Measurements from ENCODE around the gene HOXC5.
A peak's percentile ranks its signal among the peaks of the same experiment; 100 is the strongest.

HOXC5 gene

GRCh38 chr12:54033106-54033979, 493 bp downstream of the HOXC5 start:
- Histone ChIP-seq H3K9me2 (replicated peaks; ENCODE audit: insufficient read depth, low read length) (no peaks in the 10 kb centered on the region), H2AFZ (ENCODE audit: low read length) (no peak overlapping the region), H3K27me3 (replicated peaks; ENCODE audit: insufficient read depth, low read length) (peaks cover 96% of the 10 kb centered on the region), H3F3A (ENCODE audit: insufficient read depth, low read length) (no peaks in the 10 kb centered on the region), H4K20me1 (ENCODE audit: insufficient read depth, low read length) (no peaks in the 10 kb centered on the region), H3K9ac (ENCODE audit: low read length) (no peak overlapping the region), H3K9me3 (replicated peaks; ENCODE audit: insufficient read depth, low read length) (no peaks in the 10 kb centered on the region), H3K27ac (ENCODE audit: low read length) (no peak overlapping the region), H3K4me2 (ENCODE audit: low read depth, low read length) (peak overlapping the region; percentile 33; the same call in 1 of the 2 replicates), H3K36me3 (replicated peaks; ENCODE audit: insufficient read depth, low read length) (no peaks in the 10 kb centered on the region), H3K79me2 (ENCODE audit: low read length) (no peaks in the 10 kb centered on the region), H3K4me1 (ENCODE audit: low read length) (no peaks in the 10 kb centered on the region), H3K4me3 (ENCODE audit: low read length) (no peak overlapping the region)
- TF ChIP-seq EZH2 (optimal IDR thresholded peaks at IDR 0.05; ENCODE audit: low read depth, low read length) (peak; percentile 30), EZH2phosphoT487 (IDR thresholded peaks at IDR 0.05; ENCODE audit: low read length) (no peak; the same call in 1 of the 2 replicates)
- TF ChIP-seq, protein P1, sequence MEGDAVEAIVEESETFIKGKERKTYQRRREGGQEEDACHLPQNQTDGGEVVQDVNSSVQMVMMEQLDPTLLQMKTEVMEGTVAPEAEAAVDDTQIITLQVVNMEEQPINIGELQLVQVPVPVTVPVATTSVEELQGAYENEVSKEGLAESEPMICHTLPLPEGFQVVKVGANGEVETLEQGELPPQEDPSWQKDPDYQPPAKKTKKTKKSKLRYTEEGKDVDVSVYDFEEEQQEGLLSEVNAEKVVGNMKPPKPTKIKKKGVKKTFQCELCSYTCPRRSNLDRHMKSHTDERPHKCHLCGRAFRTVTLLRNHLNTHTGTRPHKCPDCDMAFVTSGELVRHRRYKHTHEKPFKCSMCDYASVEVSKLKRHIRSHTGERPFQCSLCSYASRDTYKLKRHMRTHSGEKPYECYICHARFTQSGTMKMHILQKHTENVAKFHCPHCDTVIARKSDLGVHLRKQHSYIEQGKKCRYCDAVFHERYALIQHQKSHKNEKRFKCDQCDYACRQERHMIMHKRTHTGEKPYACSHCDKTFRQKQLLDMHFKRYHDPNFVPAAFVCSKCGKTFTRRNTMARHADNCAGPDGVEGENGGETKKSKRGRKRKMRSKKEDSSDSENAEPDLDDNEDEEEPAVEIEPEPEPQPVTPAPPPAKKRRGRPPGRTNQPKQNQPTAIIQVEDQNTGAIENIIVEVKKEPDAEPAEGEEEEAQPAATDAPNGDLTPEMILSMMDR (IDR thresholded peaks at IDR 0.05; ENCODE audit: low read length), result no peak
- no peak for DNase-seq

- Histone ChIP-seq H3K27me3 (replicated peaks; ENCODE audit: insufficient read depth, low read length) (peaks cover 97% of the 10 kb centered on the region), H3K36me3 (replicated peaks; ENCODE audit: insufficient read depth, low read length) (no peaks in the 10 kb centered on the region), H3K4me1 (ENCODE audit: low read length) (no peaks in the 10 kb centered on the region), H3K4me2 (ENCODE audit: low read depth, low read length) (peak overlapping the region; percentile 33; the same call in 1 of the 2 replicates), H3K9me2 (replicated peaks; ENCODE audit: insufficient read depth, low read length) (no peaks in the 10 kb centered on the region), H3K4me3 (ENCODE audit: low read length) (no peak overlapping the region), H3F3A (ENCODE audit: insufficient read depth, low read length) (no peaks in the 10 kb centered on the region), H3K9me3 (replicated peaks; ENCODE audit: insufficient read depth, low read length) (no peaks in the 10 kb centered on the region), H4K20me1 (ENCODE audit: insufficient read depth, low read length) (no peaks in the 10 kb centered on the region), H2AFZ (ENCODE audit: low read length) (no peak overlapping the region), H3K79me2 (ENCODE audit: low read length) (no peaks in the 10 kb centered on the region), H3K27ac (ENCODE audit: low read length) (no peak overlapping the region), H3K9ac (ENCODE audit: low read length) (no peak overlapping the region)
- DNase-seq, result no peak
- TF ChIP-seq, protein P1 (IDR thresholded peaks at IDR 0.05; ENCODE audit: low read length), result no peak
- TF ChIP-seq EZH2phosphoT487 (IDR thresholded peaks at IDR 0.05; ENCODE audit: low read length) (no peak), EZH2 (optimal IDR thresholded peaks at IDR 0.05; ENCODE audit: low read depth, low read length) (peak; percentile 43)
Observed at GRCh38 chr12:54033980-54034784, 1.3 kb downstream of the HOXC5 start.

DNA sequence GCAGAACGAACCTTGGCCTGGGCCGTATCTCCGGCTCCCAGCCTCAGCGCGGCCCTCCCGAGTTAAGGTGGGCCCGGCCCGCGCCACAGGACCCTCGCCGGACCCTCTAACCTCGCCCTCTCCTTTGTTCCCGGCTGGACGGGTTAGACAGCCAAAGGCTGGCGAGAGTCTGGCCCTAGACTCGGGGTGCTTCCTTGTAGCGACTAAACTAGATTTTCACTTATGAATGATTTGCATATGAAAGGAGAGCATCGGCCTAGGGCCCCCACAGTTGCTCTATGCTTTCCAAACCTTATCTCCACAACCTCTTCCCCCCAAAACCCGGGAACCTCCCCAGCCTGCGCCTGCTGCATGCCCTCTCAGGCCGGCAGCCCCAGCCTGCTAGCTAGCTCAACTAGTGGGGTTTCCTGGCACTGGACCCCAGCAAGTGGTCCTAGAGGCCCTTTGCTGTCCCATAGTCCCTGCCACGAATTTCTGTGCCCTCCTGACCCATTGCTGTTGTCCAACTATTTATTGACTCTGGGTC, 2.0 kb downstream of the HOXC5 start:
- Histone ChIP-seq H3K27ac (ENCODE audit: low read length) (no peak overlapping the region), H3K36me3 (replicated peaks; ENCODE audit: insufficient read depth, low read length) (no peaks in the 10 kb centered on the region), H3K9me3 (replicated peaks; ENCODE audit: insufficient read depth, low read length) (no peaks in the 10 kb centered on the region), H2AFZ (ENCODE audit: low read length) (no peak overlapping the region), H3K9ac (ENCODE audit: low read length) (no peak overlapping the region), H3F3A (ENCODE audit: insufficient read depth, low read length) (no peaks in the 10 kb centered on the region), H3K4me2 (ENCODE audit: low read depth, low read length) (no peak overlapping the region), H4K20me1 (ENCODE audit: insufficient read depth, low read length) (no peaks in the 10 kb centered on the region), H3K27me3 (replicated peaks; ENCODE audit: insufficient read depth, low read length) (peaks cover 98% of the 10 kb centered on the region), H3K4me3 (ENCODE audit: low read length) (no peak overlapping the region), H3K9me2 (replicated peaks; ENCODE audit: insufficient read depth, low read length) (no peaks in the 10 kb centered on the region), H3K79me2 (ENCODE audit: low read length) (no peaks in the 10 kb centered on the region), H3K4me1 (ENCODE audit: low read length) (no peaks in the 10 kb centered on the region)
- TF ChIP-seq EZH2 (optimal IDR thresholded peaks at IDR 0.05; ENCODE audit: low read depth, low read length), result peak; percentile 3
- TF ChIP-seq EZH2phosphoT487 (IDR thresholded peaks at IDR 0.05; ENCODE audit: low read length), result no peak
- TF ChIP-seq, protein P1 (IDR thresholded peaks at IDR 0.05; ENCODE audit: low read length), result no peak
- DNase-seq, result no peak
